Aorta (tissue), 5 donors: ENCODE data around the gene PTPN21. TPM values are rescaled to one million over a fixed set of nuclear protein-coding genes. Genes with fewer than 3 reads are reported as not detected.

Experiments used
- ATAC-seq: fragments of 200-7000 bp; cut with Tn5 transposase; one replicate; pipeline ENCODE4 v1.9.1; 2022; ENCODE audit warnings: moderate library complexity; ENCODE audit not compliant: low FRiP score
- DNase-seq, 2 donors: peaks; one replicate each; pipeline ENCODE4 v3.0.0-alpha.2; 2020
- H3K27ac ChIP-seq, 2 donors: one replicate each; pipeline ENCODE4 v1.5.1; 2013; ENCODE audit warnings: low read length in 2 of 2, mild to moderate bottlenecking in 2 of 2, moderate library complexity in 2 of 2, control low read depth in 1 of 2, inconsistent platforms in 1 of 2, low read depth in 1 of 2
- H3K27me3 ChIP-seq, 2 donors: one replicate each; pipeline ENCODE4 v1.6.1; 2013; ENCODE audit warnings: control low read depth in 1 of 2, low read length in 1 of 2, mild to moderate bottlenecking in 1 of 2, moderate library complexity in 1 of 2; ENCODE audit not compliant: insufficient read depth in 2 of 2, control insufficient read depth in 1 of 2
- H3K36me3 ChIP-seq, 2 donors: one replicate each; pipeline ENCODE4 v1.6.1; 2013; ENCODE audit warnings: control low read depth in 1 of 2, low read length in 1 of 2, mild to moderate bottlenecking in 1 of 2; ENCODE audit not compliant: insufficient read depth in 2 of 2, control insufficient read depth in 1 of 2
- H3K4me1 ChIP-seq, 2 donors: one replicate each; pipeline ENCODE4 v1.6.1; 2013; ENCODE audit warnings: low read length in 2 of 2, control low read depth in 1 of 2, mild to moderate bottlenecking in 1 of 2, moderate library complexity in 1 of 2; ENCODE audit not compliant: insufficient read depth in 2 of 2, control insufficient read depth in 1 of 2
- H3K4me3 ChIP-seq, 2 donors: one replicate each; pipeline ENCODE4 v1.5.1; 2013; ENCODE audit warnings: low read length in 2 of 2, control low read depth in 1 of 2, mild to moderate bottlenecking in 1 of 2
- H3K9me3 ChIP-seq: one replicate; pipeline ENCODE4 v1.6.1; 2013; ENCODE audit warnings: mild to moderate bottlenecking, low read length; ENCODE audit not compliant: control insufficient read depth
- WGBS, 2 donors: extraction: QIAGEN DNeasy Blood & Tissue Kit; methylation state at CpG; one replicate each; pipeline ENCODE4 v1.1.7; 2013; 5-methylcytosine and 5-hydroxymethylcytosine counted together
- intact Hi-C, 2 donors: fragments of 100-400 bp; cut with DNase I; formaldehyde crosslinking; loops; one replicate each; pipeline versions ENCODE4 v1.14.2 to v1.15.0; 2022
- polyA plus RNA-seq, 2 donors: library from polyadenylated mRNA; stranded (reverse); fragments of 200-250 nt; gene quantifications; one replicate each; pipeline ENCODE4 v1.2.3, GENCODE V29; 2013
- total RNA-seq, 2 donors: library from RNA; stranded (reverse); fragmentation: NEBNext Ultra II Directional; extraction: Animal tissue kit (Norgen Biotek cat#: 25700); gene quantifications; one replicate each; pipeline ENCODE4 v1.2.1, GENCODE V29; 2021
- donor health status: healthy with polysubstance abuse.
- donor health status: Bipolar disorder and iron deficiency.
- donor health status: DM: no; HTN: no; CAD: no.
- donor health status: DM: no; HTN: no; CAD: no.
- donor health status: DM: yes; HTN: yes; CAD: no.

The PTPN21 gene
- total and polyA plus RNA-seq, 4 donors: 15.6 to 53.7 (median 36.1) TPM

- ATAC-seq (no peak), DNase-seq (no peak)
- H3K4me1 ChIP-seq: no peaks in the 10 kb centered on the region
- intact Hi-C loops: no loop called here
- H3K27ac ChIP-seq: no peak overlapping the region
- 86 to 93% methylated on average over 4 of the region's 4 CpGs for WGBS, 2 donors
- H3K27me3 ChIP-seq: no peaks in the 10 kb centered on the region
- no peaks in the 10 kb centered on the region for H3K36me3 ChIP-seq
- no peak overlapping the region for H3K4me3 ChIP-seq
- H3K9me3 ChIP-seq: no peaks in the 10 kb centered on the region
Observed at GRCh38 chr14:88452231-88452630, 102.6 kb downstream of the PTPN21 start.

GRCh38 chr14:88439088-88439487 lies 115.7 kb downstream of the PTPN21 start:
- Histone ChIP-seq H3K36me3 (peaks cover 0 to 3% of the 10 kb centered on the region in 2 donors), H3K27me3 (no peaks in the 10 kb centered on the region)
- DNase-seq: no peak

DNA sequence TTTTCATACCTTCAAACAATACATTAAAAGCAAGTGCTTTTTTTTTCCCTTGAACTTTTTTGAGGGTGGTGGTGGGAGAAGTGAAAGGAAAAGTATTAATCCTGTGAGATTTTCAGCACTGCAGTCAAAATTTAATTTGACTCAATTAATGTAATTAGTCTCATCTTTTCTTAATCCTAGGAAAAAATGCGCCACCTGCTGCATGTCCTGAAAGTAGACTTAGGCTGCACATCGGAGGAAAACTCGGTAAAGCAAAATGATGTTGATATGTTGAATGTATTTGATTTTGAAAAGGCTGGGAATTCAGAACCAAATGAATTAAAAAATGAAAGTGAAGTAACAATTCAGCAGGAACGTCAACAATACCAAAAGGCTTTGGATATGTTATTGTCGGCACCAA lies 117.1 kb downstream of the PTPN21 start:
- Histone ChIP-seq H3K4me1 (no peaks in the 10 kb centered on the region), H3K27ac (no peak overlapping the region), H3K36me3 (peaks cover 0 to 3% of the 10 kb centered on the region in 2 donors), H3K27me3 (no peaks in the 10 kb centered on the region), H3K9me3 (no peaks in the 10 kb centered on the region), H3K4me3 (no peak overlapping the region)
- DNase-seq (no peak), ATAC-seq (no peak)
- intact Hi-C loops: no loop called here
- WGBS, 2 donors: 90 to 92% methylated on average over 5 of the region's 5 CpGs

More at GRCh38 chr14:88439088-88439487, 115.7 kb downstream of the PTPN21 start:
- no peaks in the 10 kb centered on the region for H3K4me1 ChIP-seq
- WGBS, 2 donors: 85 to 89% methylated on average over 2 of the region's 2 CpGs
- intact Hi-C loops: no loop called here
- H3K4me3 ChIP-seq: no peak overlapping the region
- no peaks in the 10 kb centered on the region for H3K9me3 ChIP-seq
- ATAC-seq: no peak
- H3K27ac ChIP-seq: no peak overlapping the region

GRCh38 chr14:88430976-88431375 lies 123.8 kb downstream of the PTPN21 start:
- ATAC-seq (no peak), DNase-seq (no peak)
- Histone ChIP-seq H3K27me3 (no peaks in the 10 kb centered on the region), H3K36me3 (no peaks in the 10 kb centered on the region), H3K4me3 (no peak overlapping the region), H3K27ac (no peak overlapping the region), H3K4me1 (no peaks in the 10 kb centered on the region), H3K9me3 (no peaks in the 10 kb centered on the region)
- intact Hi-C loops: no loop called here
- 91 to 92% methylated on average over 2 of the region's 2 CpGs for WGBS, 2 donors

DNA sequence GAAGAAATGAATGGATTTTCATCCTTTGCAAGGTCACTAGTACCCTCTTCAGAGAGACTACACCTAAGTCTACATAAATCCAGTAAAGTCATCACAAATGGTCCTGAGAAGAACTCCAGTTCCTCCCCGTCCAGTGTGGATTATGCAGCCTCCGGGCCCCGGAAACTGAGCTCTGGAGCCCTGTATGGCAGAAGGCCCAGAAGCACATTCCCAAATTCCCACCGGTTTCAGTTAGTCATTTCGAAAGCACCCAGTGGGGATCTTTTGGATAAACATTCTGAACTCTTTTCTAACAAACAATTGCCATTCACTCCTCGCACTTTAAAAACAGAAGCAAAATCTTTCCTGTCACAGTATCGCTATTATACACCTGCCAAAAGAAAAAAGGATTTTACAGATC lies 128.5 kb downstream of the PTPN21 start:
- no peak for ATAC-seq
- H3K27me3 ChIP-seq: no peaks in the 10 kb centered on the region
- WGBS, 2 donors: 35 to 46% methylated on average over 7 of the region's 7 CpGs
- H3K4me3 ChIP-seq: no peak overlapping the region
- H3K4me1 ChIP-seq: no peaks in the 10 kb centered on the region
- H3K27ac ChIP-seq: no peak overlapping the region
- intact Hi-C loops: no loop called here
- no peak for DNase-seq
- no peaks in the 10 kb centered on the region for H3K36me3 ChIP-seq
- no peaks in the 10 kb centered on the region for H3K9me3 ChIP-seq

GRCh38 chr14:88424573-88424972 lies 130.2 kb downstream of the PTPN21 start:
- H3K4me3 ChIP-seq: no peak overlapping the region
- no peaks in the 10 kb centered on the region for H3K27me3 ChIP-seq
- H3K4me1 ChIP-seq: no peaks in the 10 kb centered on the region
- intact Hi-C loops: no loop called here
- ATAC-seq: no peak
- no peaks in the 10 kb centered on the region for H3K9me3 ChIP-seq
- no peak overlapping the region for H3K27ac ChIP-seq
- H3K36me3 ChIP-seq: no peaks in the 10 kb centered on the region
- DNase-seq: no peak

DNA sequence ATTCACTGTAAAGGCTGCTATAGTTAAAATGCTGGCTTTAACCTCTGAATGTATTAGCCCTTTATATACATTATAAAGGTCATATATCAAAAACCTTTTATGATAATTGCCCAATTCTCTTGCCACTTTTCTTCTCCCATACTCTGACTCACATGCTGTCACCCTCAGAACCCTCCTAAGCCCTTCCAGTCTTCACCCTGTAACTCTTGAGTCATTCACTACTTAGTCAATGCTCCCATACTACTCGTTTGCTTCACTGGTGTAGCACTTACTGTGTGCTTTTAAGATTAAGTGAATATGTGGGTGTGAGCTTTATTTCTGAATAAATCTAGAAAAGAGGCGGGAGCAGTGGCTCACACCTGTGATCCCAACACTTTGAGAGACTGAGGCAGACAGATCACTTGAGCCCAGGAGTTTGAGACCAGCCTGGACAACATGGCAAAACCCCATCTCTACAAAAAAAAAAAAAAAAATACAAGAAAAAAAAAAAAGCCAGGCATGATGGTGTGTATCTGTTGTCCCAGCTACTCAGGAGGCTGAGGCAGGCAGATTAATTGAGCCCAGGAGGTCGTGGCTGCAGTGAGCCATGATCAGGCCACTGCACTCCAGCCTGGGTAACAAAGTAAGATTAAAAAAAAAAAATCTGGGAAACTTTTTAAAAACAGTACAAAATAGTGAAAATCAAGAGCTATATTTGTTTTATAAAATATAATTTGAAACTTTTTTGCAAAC lies 131.7 kb downstream of the PTPN21 start:
- H3K27me3 ChIP-seq: no peaks in the 10 kb centered on the region
- 79 to 83% methylated on average over 3 of the region's 3 CpGs for WGBS, 2 donors
- no peak for ATAC-seq
- intact Hi-C loops: no loop called here
- no peaks in the 10 kb centered on the region for H3K36me3 ChIP-seq
- no peak overlapping the region for H3K27ac ChIP-seq
- H3K4me1 ChIP-seq: no peaks in the 10 kb centered on the region
- H3K9me3 ChIP-seq: no peaks in the 10 kb centered on the region
- H3K4me3 ChIP-seq: no peak overlapping the region
- DNase-seq: no peak

- Histone ChIP-seq H3K9me3 (peaks cover 1% of the 10 kb centered on the region), H3K27ac (no peak overlapping the region), H3K4me3 (no peak overlapping the region), H3K36me3 (no peaks in the 10 kb centered on the region), H3K27me3 (no peaks in the 10 kb centered on the region), H3K4me1 (no peaks in the 10 kb centered on the region)
- DNase-seq (no peak), ATAC-seq (no peak)
- intact Hi-C loops: no loop called here
Observed at GRCh38 chr14:88422047-88422446, 132.8 kb downstream of the PTPN21 start.

- Histone ChIP-seq H3K27me3 (no peaks in the 10 kb centered on the region), H3K4me3 (no peak overlapping the region), H3K9me3 (peaks cover 1% of the 10 kb centered on the region), H3K4me1 (no peaks in the 10 kb centered on the region), H3K36me3 (no peaks in the 10 kb centered on the region), H3K27ac (no peak overlapping the region)
- ATAC-seq: no peak
- intact Hi-C loops: no loop called here
- DNase-seq: no peak
- WGBS, 2 donors: 97% methylated on average over 4 of the region's 4 CpGs
Observed at GRCh38 chr14:88421286-88421685, 133.5 kb downstream of the PTPN21 start.
